Endothelial cell of umbilical vein (primary cell): Measurements from ENCODE around the gene ZBTB20.

ENCODE experiments used
- POLR2A ChIP-seq: IDR thresholded peaks from 2 replicates; pipeline ENCODE4 v1.6.1; 2012; ENCODE audit warnings: low read depth, mild to moderate bottlenecking, control low read depth, low read length
- POLR2AphosphoS5 ChIP-seq: IDR thresholded peaks from 2 replicates; pipeline ENCODE4 v1.6.1; 2012; ENCODE audit warnings: low read depth, mild to moderate bottlenecking, control low read depth, low read length, moderate library complexity; ENCODE audit not compliant: insufficient read depth
- TF ChIP-seq, protein P1 (sequence below), 2 donors: IDR thresholded peaks; 1 replicate in 1 of 2; 2 replicates in 1 of 2; pipeline ENCODE4 v1.5.1; 2011; ENCODE audit warnings: low read length in 2 of 2, mild to moderate bottlenecking in 2 of 2, moderate library complexity in 2 of 2, control low read depth in 1 of 2, inconsistent platforms in 1 of 2, low read depth in 1 of 2; ENCODE audit not compliant: insufficient read depth in 1 of 2; ENCODE audit errors: extremely low read depth in 1 of 2
- TF ChIP-seq, protein P2 (sequence below): IDR thresholded peaks from 2 replicates; pipeline ENCODE4 v1.6.1; 2011; ENCODE audit not compliant: insufficient read depth, insufficient read length

GRCh38 chr3:114646526-114646925, 500.6 kb downstream of the ZBTB20 start:
- TF ChIP-seq POLR2A: no peak
- TF ChIP-seq, protein P1, sequence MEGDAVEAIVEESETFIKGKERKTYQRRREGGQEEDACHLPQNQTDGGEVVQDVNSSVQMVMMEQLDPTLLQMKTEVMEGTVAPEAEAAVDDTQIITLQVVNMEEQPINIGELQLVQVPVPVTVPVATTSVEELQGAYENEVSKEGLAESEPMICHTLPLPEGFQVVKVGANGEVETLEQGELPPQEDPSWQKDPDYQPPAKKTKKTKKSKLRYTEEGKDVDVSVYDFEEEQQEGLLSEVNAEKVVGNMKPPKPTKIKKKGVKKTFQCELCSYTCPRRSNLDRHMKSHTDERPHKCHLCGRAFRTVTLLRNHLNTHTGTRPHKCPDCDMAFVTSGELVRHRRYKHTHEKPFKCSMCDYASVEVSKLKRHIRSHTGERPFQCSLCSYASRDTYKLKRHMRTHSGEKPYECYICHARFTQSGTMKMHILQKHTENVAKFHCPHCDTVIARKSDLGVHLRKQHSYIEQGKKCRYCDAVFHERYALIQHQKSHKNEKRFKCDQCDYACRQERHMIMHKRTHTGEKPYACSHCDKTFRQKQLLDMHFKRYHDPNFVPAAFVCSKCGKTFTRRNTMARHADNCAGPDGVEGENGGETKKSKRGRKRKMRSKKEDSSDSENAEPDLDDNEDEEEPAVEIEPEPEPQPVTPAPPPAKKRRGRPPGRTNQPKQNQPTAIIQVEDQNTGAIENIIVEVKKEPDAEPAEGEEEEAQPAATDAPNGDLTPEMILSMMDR (IDR thresholded peaks at IDR 0.05; ENCODE audit: extremely low read depth in 1 of 2, insufficient read depth in 1 of 2, low read depth in 1 of 2, low read length in 2 of 2): no peak
- TF ChIP-seq POLR2AphosphoS5: no peak
- TF ChIP-seq, protein P2, sequence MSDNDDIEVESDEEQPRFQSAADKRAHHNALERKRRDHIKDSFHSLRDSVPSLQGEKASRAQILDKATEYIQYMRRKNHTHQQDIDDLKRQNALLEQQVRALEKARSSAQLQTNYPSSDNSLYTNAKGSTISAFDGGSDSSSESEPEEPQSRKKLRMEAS: no peak
